ENCODE data around the gene DCDC1.
"Not testable (repeated sequence)": the region's sequence is repeated elsewhere in the genome, so short reads cannot be mapped to it uniquely, and the experiment has no call there.

Gene DCDC1

GRCh38 chr11:30984442-30984816 is 385.1 kb downstream of the DCDC1 start:
- DNase-seq = peak; percentile 78

GRCh38 chr11:30983776-30984441 is 385.6 kb downstream of the DCDC1 start:
- peak; percentile 66 for DNase-seq

DNA sequence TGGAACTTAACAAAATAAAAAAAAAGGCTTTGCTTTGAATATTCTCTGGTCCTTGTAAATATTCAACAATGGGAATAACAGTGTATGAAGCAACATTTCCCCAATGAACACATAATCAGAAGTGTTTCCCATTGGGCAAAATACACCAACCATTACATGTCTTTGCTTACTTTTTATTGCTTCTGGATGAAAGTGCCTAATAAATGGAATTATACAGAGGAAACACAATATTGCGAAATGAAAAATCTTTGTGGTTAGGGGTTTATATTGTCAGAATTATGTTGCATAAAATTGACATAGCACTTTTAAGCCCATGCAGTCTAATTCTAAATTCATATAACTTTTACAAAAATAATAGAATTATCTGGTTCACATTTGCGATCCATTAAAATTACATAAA is 386.4 kb downstream of the DCDC1 start:
- DNase-seq = no peak

- DNase-seq = no peak
These were observed 402.0 kb downstream of the DCDC1 start for GRCh38 chr11:30967579-30967978.

DNA sequence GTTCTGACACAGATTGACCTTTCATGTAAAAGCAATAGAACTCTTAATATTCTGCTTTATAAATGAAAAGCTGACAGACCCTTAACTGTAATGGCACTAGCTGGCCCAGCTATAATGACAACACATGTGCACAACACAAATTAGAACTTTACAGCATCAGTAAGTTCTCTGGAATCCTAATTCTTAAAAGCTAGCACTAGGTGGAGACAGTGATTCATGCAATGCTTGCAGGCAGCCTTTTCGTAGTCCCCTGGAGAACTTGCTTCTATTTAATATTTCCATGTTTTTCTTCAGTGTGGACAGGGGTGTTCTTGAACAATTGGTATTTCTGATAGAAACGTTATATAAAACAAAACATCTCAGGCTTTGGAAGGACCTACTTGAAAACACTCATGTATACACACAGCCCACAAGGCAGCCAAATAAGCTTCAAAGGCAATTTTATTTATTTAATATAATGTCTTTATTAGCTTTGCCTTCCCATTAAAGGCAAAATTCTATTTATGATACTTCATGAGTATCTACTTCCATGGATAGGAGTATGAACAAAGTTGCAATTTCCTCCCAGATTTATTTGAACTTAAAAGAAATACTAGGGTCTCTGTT is 409.0 kb downstream of the DCDC1 start:
- peak; percentile 85 for DNase-seq

DNA sequence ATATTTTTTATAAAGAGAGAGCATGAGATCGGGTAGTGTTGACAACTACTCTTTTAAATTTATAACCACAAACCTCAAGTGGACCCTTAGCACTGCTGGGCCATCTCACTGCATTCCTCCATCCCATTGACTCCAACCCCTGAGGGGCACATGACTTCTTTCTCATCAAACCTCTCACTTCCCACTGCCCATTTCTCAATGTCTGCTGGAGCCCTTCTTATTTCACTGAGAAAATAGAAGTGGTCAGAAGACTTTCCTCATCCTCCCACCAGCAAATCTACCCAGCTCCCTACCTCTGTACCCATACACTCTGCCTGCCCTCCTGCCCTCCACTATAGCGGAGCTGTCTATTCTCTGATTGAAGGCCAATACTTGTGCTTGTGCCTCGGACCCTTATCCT is 412.8 kb downstream of the DCDC1 start:
- DNase-seq = no peak

GRCh38 chr11:30949838-30950237 is 419.7 kb downstream of the DCDC1 start:
- DNase-seq = no peak

DNA sequence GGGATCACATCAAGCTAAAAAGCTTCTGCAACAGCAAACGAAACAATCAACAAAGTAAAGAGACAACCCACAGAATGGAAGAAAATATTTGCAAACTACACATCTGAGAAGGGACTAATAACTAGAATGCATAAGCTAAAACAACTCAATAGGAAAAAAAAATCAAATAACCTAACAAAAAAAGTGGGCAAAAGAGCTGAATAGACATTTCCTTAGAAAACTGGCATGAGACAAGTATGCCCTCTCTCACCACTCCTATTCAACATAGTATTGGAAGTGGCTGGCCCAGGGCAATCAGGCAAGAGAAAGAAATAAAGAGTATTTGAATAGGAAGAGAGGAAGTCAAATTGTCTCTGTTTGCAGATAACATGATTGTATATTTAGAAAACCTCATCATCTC is 421.8 kb downstream of the DCDC1 start:
- not testable (repeated sequence) for DNase-seq

GRCh38 chr11:30938810-30939209 is 430.7 kb downstream of the DCDC1 start:
- no peak for DNase-seq

- DNase-seq = peak; percentile 26
These were observed 431.4 kb downstream of the DCDC1 start for GRCh38 chr11:30938171-30938570.

DNA sequence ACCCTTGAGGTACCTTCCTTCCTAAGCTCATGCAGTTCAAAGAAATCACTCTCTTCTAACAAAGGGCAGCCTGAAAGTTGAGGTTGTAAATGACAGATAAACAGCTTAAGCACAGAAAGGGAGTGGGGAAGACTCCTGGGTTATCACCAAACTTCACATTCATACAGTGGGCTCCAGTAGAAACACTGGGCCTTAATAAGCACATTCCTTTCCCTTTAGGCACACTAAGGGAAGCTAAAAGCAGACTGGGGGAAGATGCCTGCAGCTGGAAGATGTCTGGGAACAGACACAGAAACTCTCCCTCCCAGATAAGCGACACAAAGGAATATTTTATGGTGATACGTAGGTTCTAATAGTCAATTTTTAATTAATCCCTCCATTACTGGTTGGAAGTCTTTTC is 433.0 kb downstream of the DCDC1 start:
- no peak for DNase-seq

GRCh38 chr11:30935861-30936260 is 433.7 kb downstream of the DCDC1 start:
- no peak for DNase-seq

DNA sequence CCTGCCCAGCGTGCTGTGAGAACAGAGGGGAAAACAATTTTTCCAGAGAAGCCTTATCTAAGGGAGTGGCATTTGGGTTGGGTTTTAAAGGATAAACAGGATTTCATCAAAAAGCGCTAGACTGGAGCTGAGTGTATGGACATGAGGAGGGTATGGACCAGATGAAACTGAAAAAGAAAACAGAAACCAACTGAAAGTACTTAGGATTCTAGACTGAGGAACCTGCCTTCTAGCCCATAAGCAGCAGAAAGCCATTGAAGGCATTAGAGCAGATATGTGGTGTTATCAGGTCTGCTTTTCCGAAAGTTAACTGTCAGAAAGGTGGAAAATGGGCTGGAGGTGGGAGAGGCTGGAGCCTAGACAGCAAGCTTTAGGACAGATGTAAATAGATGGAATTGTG is 443.4 kb downstream of the DCDC1 start:
- DNase-seq = no peak

GRCh38 chr11:30921811-30922210 is 447.7 kb downstream of the DCDC1 start:
- DNase-seq = no peak

DNA sequence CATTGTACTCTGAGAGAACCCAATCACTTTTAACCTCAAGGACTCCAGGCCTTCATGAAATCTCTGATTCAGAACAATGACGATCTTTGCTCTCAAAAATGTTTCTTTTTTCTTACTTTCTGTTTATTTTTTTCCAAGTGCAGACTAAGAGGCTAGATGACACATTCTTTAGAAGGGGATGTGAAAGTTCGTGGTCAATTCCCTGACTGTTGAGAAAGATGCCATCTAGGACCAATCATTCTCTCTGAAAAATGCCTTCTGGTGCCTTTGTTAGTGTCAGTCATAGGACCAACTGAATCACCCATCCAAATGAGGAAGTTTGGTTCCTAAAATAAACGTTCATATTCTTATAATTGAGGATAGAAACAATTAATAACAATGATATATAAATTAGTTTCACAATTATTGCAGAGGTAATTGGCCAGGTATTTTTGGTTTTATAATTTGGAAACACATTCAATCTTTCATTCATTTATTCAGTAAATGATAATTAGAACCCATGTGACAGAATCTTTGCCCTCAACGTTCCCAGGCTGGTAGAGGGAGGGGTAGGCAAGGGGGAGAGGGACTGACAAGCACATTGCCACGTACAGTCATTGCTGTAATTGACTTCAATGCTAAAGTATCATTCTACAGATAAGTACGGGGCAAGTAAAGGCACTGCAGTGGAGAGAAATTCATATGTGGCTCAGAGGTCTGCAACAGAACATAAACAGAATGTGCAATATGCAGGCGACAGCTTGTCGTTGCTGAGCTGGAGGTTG is 450.0 kb downstream of the DCDC1 start:
- DNase-seq = no peak

- DNase-seq = peak; percentile 94
These were observed 451.6 kb downstream of the DCDC1 start for GRCh38 chr11:30917859-30918478.

- no peak for DNase-seq
These were observed 452.3 kb downstream of the DCDC1 start for GRCh38 chr11:30917266-30917665.

GRCh38 chr11:30916764-30917163 is 452.8 kb downstream of the DCDC1 start:
- no peak for DNase-seq

- peak; percentile 85 for DNase-seq
These were observed 455.3 kb downstream of the DCDC1 start for GRCh38 chr11:30914143-30914762.

GRCh38 chr11:30911247-30911646 is 458.3 kb downstream of the DCDC1 start:
- DNase-seq = no peak

GRCh38 chr11:30908857-30909256 is 460.7 kb downstream of the DCDC1 start:
- DNase-seq = no peak

DNA sequence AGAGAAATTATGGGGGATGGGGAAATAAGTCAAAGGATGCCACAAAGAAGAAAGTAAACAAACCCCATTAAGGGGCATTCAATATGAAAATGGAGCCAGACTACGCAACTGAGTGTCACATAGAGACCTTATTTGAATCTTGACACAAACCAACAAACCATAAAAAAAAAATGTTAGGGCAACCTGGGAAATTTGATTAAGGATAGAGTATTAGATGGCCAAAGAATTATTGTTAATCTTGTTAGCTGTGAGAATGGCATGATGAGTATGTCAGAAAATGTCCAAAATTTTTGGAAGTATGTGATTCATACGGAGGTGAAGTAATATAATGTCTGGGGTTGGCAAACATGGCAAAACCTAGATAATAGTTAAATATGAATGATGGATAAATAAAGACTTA is 461.3 kb downstream of the DCDC1 start:
- DNase-seq = no peak

GRCh38 chr11:30902929-30903328 is 466.6 kb downstream of the DCDC1 start:
- no peak for DNase-seq
